H1 (cell line): Measurements from ENCODE around the gene CDC27. TPM values are rescaled to one million over a fixed set of nuclear protein-coding genes. Genes with fewer than 3 reads are reported as not detected.

Experiments
- CTCF ChIA-PET: fragments of 300-600 bp; sonication (Branson Sonifier 250); formaldehyde crosslinking; loops from one replicate; lab custom pipeline; 2021; ENCODE audit not compliant: partially characterized antibody; lab: Charles Lee
- POLR2A ChIA-PET: fragments of 300-600 bp; sonication (Branson Sonifier 250); formaldehyde crosslinking; loops from one replicate; lab custom pipeline; 2021; ENCODE audit warnings: inconsistent platforms; ENCODE audit not compliant: partially characterized antibody; lab: Charles Lee
- DNase-seq, 2 experiments: peaks; one replicate each; pipeline versions ENCODE4 v3.0.0 to v3.0.0-alpha.2; 2010 to 2022; ENCODE audit warnings: low spot score in 2 of 2, low read depth in 1 of 2, mixed read lengths in 1 of 2
- FAIRE-seq: peaks from 2 replicates; lab custom pipeline; 2011; peaks lifted over from hg19 to GRCh38; lab: Jason Lieb, UNC
- H2AFZ ChIP-seq: 2 replicates; pipeline ENCODE4 v1.8.1; 2012; ENCODE audit warnings: low read length, inconsistent platforms
- H2AK5ac ChIP-seq: 2 replicates; pipeline ENCODE4 v1.6.1; 2013; ENCODE audit warnings: low read depth, low read length
- H2BK120ac ChIP-seq: replicated peaks from 2 replicates; pipeline ENCODE3; 2013; ENCODE audit warnings: low read depth, low read length, inconsistent platforms
- H2BK12ac ChIP-seq: 2 replicates; pipeline ENCODE4 v1.6.1; 2013; ENCODE audit warnings: low read depth, low read length
- H2BK15ac ChIP-seq: 2 replicates; pipeline ENCODE4 v1.6.1; 2013; ENCODE audit warnings: low read length
- H2BK20ac ChIP-seq: 2 replicates; pipeline ENCODE4 v1.6.1; 2013; ENCODE audit warnings: low read length
- H2BK5ac ChIP-seq: 2 replicates; pipeline ENCODE4 v1.6.1; 2013; ENCODE audit warnings: low read depth, low read length
- H3K14ac ChIP-seq: 2 replicates; pipeline ENCODE4 v1.6.1; 2013; ENCODE audit warnings: inconsistent platforms; ENCODE audit not compliant: insufficient read length
- H3K18ac ChIP-seq: 2 replicates; pipeline ENCODE4 v1.6.1; 2013; ENCODE audit warnings: low read length; ENCODE audit errors: extremely low read depth
- H3K23ac ChIP-seq: 2 replicates; pipeline ENCODE4 v1.6.1; 2013; ENCODE audit warnings: inconsistent platforms; ENCODE audit not compliant: insufficient read length
- H3K23me2 ChIP-seq: 2 replicates; pipeline ENCODE4 v1.6.1; 2013; ENCODE audit warnings: low read depth, low read length
- H3K27ac ChIP-seq: 2 replicates; pipeline ENCODE4 v1.6.1; 2011; ENCODE audit warnings: low read depth, low read length, inconsistent platforms
- H3K27me3 ChIP-seq, 4 experiments: replicated peaks in 1 of 4; 1 replicate in 1 of 4; 2 replicates in 3 of 4; pipeline versions ENCODE4 v1.6.1 to v1.8.1; 2011 to 2013; ENCODE audit warnings: low read length in 3 of 4, mild to moderate bottlenecking in 3 of 4, inconsistent platforms in 2 of 4, mixed read lengths in 2 of 4, moderate library complexity in 1 of 4; ENCODE audit not compliant: control insufficient read depth in 3 of 4, insufficient read depth in 3 of 4; ENCODE audit errors: extremely low read depth in 1 of 4
- H3K36me3 ChIP-seq, 4 experiments: 2 replicates each; pipeline versions ENCODE4 v1.6.1 to v1.8.1; 2011 to 2013; ENCODE audit warnings: mild to moderate bottlenecking in 4 of 4, low read length in 3 of 4, moderate library complexity in 2 of 4, control low read depth in 1 of 4, inconsistent platforms in 1 of 4; ENCODE audit not compliant: insufficient read depth in 4 of 4, control insufficient read depth in 2 of 4
- H3K4ac ChIP-seq: replicated peaks from 2 replicates; pipeline ENCODE3; 2013; ENCODE audit warnings: low read length, low read depth, mixed read lengths, inconsistent platforms; ENCODE audit not compliant: insufficient read length
- H3K4me1 ChIP-seq, 4 experiments: replicated peaks in 1 of 4; 1 replicate in 1 of 4; 2 replicates in 3 of 4; pipeline versions ENCODE4 v1.6.1 to v1.8.1; 2011 to 2013; ENCODE audit warnings: low read length in 3 of 4, inconsistent platforms in 2 of 4, mixed read lengths in 1 of 4; ENCODE audit not compliant: insufficient read depth in 4 of 4, control insufficient read depth in 3 of 4
- H3K4me2 ChIP-seq, 2 experiments: 2 replicates each; pipeline versions ENCODE4 v1.6.1 to v1.8.1; 2011 to 2013; ENCODE audit warnings: low read depth in 2 of 2, low read length in 2 of 2, control low read depth in 1 of 2, inconsistent platforms in 1 of 2, mild to moderate bottlenecking in 1 of 2; ENCODE audit not compliant: insufficient read depth in 1 of 2
- H3K4me3 ChIP-seq, 4 experiments: fragments of 200-600, 300-600 bp in 1 of 4; sonication (generic), shearing (Covaris generic), sonication (Bioruptor Twin) in 1 of 4; 2 replicates each; pipeline versions ENCODE4 v1.5.1 to v1.8.1; 2011 to 2016; ENCODE audit warnings: low read length in 4 of 4, low read depth in 3 of 4, control low read depth in 2 of 4, inconsistent platforms in 2 of 4, mild to moderate bottlenecking in 2 of 4, mixed read lengths in 1 of 4, moderate library complexity in 1 of 4; ENCODE audit not compliant: insufficient read depth in 2 of 4; ENCODE audit errors: extremely low read depth in 1 of 4
- H3K56ac ChIP-seq: replicated peaks from 2 replicates; pipeline ENCODE3; 2013; ENCODE audit warnings: low read depth, mild to moderate bottlenecking, mixed read lengths, low read length, inconsistent platforms; ENCODE audit not compliant: insufficient read length
- H3K79me1 ChIP-seq: 2 replicates; pipeline ENCODE4 v1.6.1; 2013; ENCODE audit warnings: low read depth, low read length, control low read depth
- H3K79me2 ChIP-seq, 2 experiments: 2 replicates each; pipeline versions ENCODE4 v1.6.1 to v1.8.1; 2012 to 2013; ENCODE audit warnings: low read length in 2 of 2, mild to moderate bottlenecking in 2 of 2, inconsistent platforms in 1 of 2; ENCODE audit not compliant: insufficient read depth in 2 of 2, control insufficient read depth in 1 of 2
- H3K9ac ChIP-seq, 4 experiments: replicated peaks in 1 of 4; 1 replicate in 1 of 4; 2 replicates in 3 of 4; pipeline versions ENCODE4 v1.6.1 to v1.8.1; 2011 to 2013; ENCODE audit warnings: low read depth in 3 of 4, low read length in 3 of 4, control low read depth in 2 of 4, mild to moderate bottlenecking in 2 of 4, moderate library complexity in 2 of 4, inconsistent platforms in 1 of 4; ENCODE audit errors: extremely low read depth in 1 of 4
- H3K9me3 ChIP-seq, 2 experiments: 2 replicates each; pipeline versions ENCODE4 v1.6.1 to v1.8.1; 2012 to 2013; ENCODE audit warnings: mild to moderate bottlenecking in 2 of 2, moderate library complexity in 2 of 2, control low read depth in 1 of 2, inconsistent platforms in 1 of 2, low read depth in 1 of 2, low read length in 1 of 2, mixed read lengths in 1 of 2; ENCODE audit not compliant: insufficient read depth in 2 of 2
- H4K20me1 ChIP-seq, 2 experiments: replicated peaks in 1 of 2; 2 replicates each; pipeline versions ENCODE3 to v1.8.1; 2011 to 2013; ENCODE audit warnings: inconsistent platforms in 2 of 2, low read length in 2 of 2, mild to moderate bottlenecking in 1 of 2; ENCODE audit not compliant: insufficient read depth in 2 of 2, control insufficient read depth in 1 of 2
- H4K5ac ChIP-seq: 2 replicates; pipeline ENCODE4 v1.6.1; 2013; ENCODE audit warnings: low read length, low read depth, mixed read lengths, inconsistent platforms; ENCODE audit not compliant: insufficient read length
- H4K8ac ChIP-seq: 2 replicates; pipeline ENCODE4 v1.8.0; 2013; ENCODE audit warnings: mild to moderate bottlenecking, moderate library complexity, low read length, inconsistent platforms; ENCODE audit not compliant: insufficient read depth; ENCODE audit errors: extremely low read depth
- H4K91ac ChIP-seq: replicated peaks from 2 replicates; pipeline ENCODE3; 2013; ENCODE audit warnings: low read length, mixed read lengths, inconsistent platforms; ENCODE audit not compliant: insufficient read length
- BACH1 ChIP-seq: IDR thresholded peaks from 2 replicates; pipeline ENCODE4 v1.6.1; 2012; ENCODE audit warnings: low read length, improper control_type of control experiment
- JUN ChIP-seq: IDR thresholded peaks from 2 replicates; pipeline ENCODE4 v1.6.1; 2011; ENCODE audit warnings: low read depth, mild to moderate bottlenecking, improper control_type of control experiment, low read length
- KDM1A ChIP-seq: fragments of 200-600, 300-600 bp; sonication (generic); IDR thresholded peaks from 2 replicates; pipeline ENCODE4 v1.7.1; 2016; ENCODE audit warnings: mild to moderate bottlenecking, low read length, borderline replicate concordance
- RXRA ChIP-seq: IDR thresholded peaks from 2 replicates; pipeline ENCODE4 v1.6.1; 2011; ENCODE audit warnings: low read depth, mild to moderate bottlenecking, low read length, moderate library complexity; ENCODE audit not compliant: insufficient read depth
- SIRT6 ChIP-seq: IDR thresholded peaks from one replicate; pipeline ENCODE4 v1.7.1; 2012; ENCODE audit warnings: low read length, inconsistent platforms
- TAF7 ChIP-seq: optimal IDR thresholded peaks from 2 replicates; pipeline ENCODE3; 2011; ENCODE audit warnings: low read depth, mild to moderate bottlenecking, inconsistent platforms, low read length, moderate library complexity, borderline replicate concordance
- TEAD4 ChIP-seq: IDR thresholded peaks from 2 replicates; pipeline ENCODE4 v1.6.1; 2012; ENCODE audit warnings: low read depth, low read length, inconsistent platforms, mixed read lengths
- WGBS, 2 experiments: shearing (Covaris generic) in 1 of 2; methylation state at CpG; one replicate each; pipeline versions ENCODE4 v1.1.6 to v1.1.7; 2013 to 2015; ENCODE audit warnings: low lambda C conversion rate in 2 of 2, mixed read lengths in 2 of 2, inconsistent platforms in 1 of 2, low coverage in 1 of 2, missing lambda C conversion rate in 1 of 2; ENCODE audit not compliant: insufficient replicate concordance in 2 of 2, insufficient coverage in 1 of 2, insufficient read length in 1 of 2; ENCODE audit errors: extremely low coverage in 1 of 2, missing lambda C conversion rate in 1 of 2; 5-methylcytosine and 5-hydroxymethylcytosine counted together
- polyA plus RNA-seq, 7 experiments: library from polyadenylated mRNA; depleted of rRNA in 3 of 7; stranded (reverse) in 5 of 7; unstranded in 2 of 7; fragments of >200 nt in 5 of 7; fragments of 200-250 nt in 2 of 7; gene quantifications; 1 replicate in 5 of 7; 2 replicates in 1 of 7; 4 replicates in 1 of 7; pipeline versions ENCODE4 v1.2.1 to v1.2.3, GENCODE V29; 2011 to 2013; ENCODE audit warnings: missing spikeins in 2 of 7, mixed read lengths in 2 of 7
- total RNA-seq: library from RNA; stranded (reverse); fragmentation: NEBNext Ultra II Directional; extraction: Animal tissue kit (Norgen Biotek cat#: 25700); gene quantifications from 2 replicates; pipeline ENCODE4 v1.2.1, GENCODE V29; 2021

The CDC27 gene
- total and polyA plus RNA-seq, 2 of the 8 experiments (the other 6 are each of a cell fraction or from before 2014, with no cell fraction given) = 41.9 to 87.5 TPM

- no peak overlapping the region for H3K4ac ChIP-seq
- FAIRE-seq (no peak), DNase-seq (no peak)
- H2BK20ac ChIP-seq = no peak overlapping the region
- H3K27ac ChIP-seq = no peak overlapping the region
- no peaks in the 10 kb centered on the region; a peak in 1 of 7 replicates for H3K27me3 ChIP-seq
- no peak overlapping the region for H3K9ac ChIP-seq
- H3K56ac ChIP-seq = no peak overlapping the region
- no peak overlapping the region for H4K8ac ChIP-seq
- no peak overlapping the region for H3K4me2 ChIP-seq
- H4K5ac ChIP-seq = no peak overlapping the region
- H2AFZ ChIP-seq = 0 out of 2 replicates have a peak overlapping the region, but pooled peaks have one; percentile 16
- CTCF ChIA-PET = interaction anchor here (0.9 to 1.9 kb wide), 2 partner anchors 15 to 25 kb away, joined by 3 to 4 read pairs; no protein-coding TSS in a partner anchor
- no peak overlapping the region for H2BK12ac ChIP-seq
- no peaks in the 10 kb centered on the region for H3K79me1 ChIP-seq
- POLR2A ChIA-PET = no interaction called here
- H3K36me3 ChIP-seq = no peaks in the 10 kb centered on the region
- no peak overlapping the region for H2AK5ac ChIP-seq
- no peak for TF ChIP-seq SIRT6
- TF ChIP-seq RXRA = no peak
- no peak for TF ChIP-seq JUN
- no peak for TF ChIP-seq TAF7
- TF ChIP-seq KDM1A = no peak
- no peak for TF ChIP-seq TEAD4
- no peak for TF ChIP-seq BACH1
- no peak overlapping the region for H3K18ac ChIP-seq
- peaks cover 2% of the 10 kb centered on the region; the same call in 1 of the 2 replicates for H3K23me2 ChIP-seq
- no peak overlapping the region for H3K23ac ChIP-seq
- no peak overlapping the region for H3K14ac ChIP-seq
- H4K91ac ChIP-seq = no peak overlapping the region
- 95% methylated on average over 6 of the region's 6 CpGs; no CpG with 5 or more reads in 1 of the 2 experiments for WGBS, 2 experiments
- H3K4me3 ChIP-seq = no peak overlapping the region
- no peak overlapping the region for H2BK15ac ChIP-seq
- H3K4me1 ChIP-seq = peaks cover 0 to 3% (median 1%) of the 10 kb centered on the region in 4 experiments; a peak in 2 of 7 replicates
- H2BK120ac ChIP-seq = no peak overlapping the region
- H4K20me1 ChIP-seq = no peaks in the 10 kb centered on the region
- H2BK5ac ChIP-seq = no peak overlapping the region
- H3K79me2 ChIP-seq = no peaks in the 10 kb centered on the region
- no peaks in the 10 kb centered on the region for H3K9me3 ChIP-seq
Observed at GRCh38 chr17:47203984-47204721, 15.1 kb upstream of the CDC27 start.
